ENCODE results near the gene SLC44A3. TPM values are rescaled to one million over a fixed set of nuclear protein-coding genes. Genes with fewer than 3 reads are reported as not detected.

The SLC44A3 gene
- total RNA-seq, 1 donor from 2014 or later = 129 TPM

DNA sequence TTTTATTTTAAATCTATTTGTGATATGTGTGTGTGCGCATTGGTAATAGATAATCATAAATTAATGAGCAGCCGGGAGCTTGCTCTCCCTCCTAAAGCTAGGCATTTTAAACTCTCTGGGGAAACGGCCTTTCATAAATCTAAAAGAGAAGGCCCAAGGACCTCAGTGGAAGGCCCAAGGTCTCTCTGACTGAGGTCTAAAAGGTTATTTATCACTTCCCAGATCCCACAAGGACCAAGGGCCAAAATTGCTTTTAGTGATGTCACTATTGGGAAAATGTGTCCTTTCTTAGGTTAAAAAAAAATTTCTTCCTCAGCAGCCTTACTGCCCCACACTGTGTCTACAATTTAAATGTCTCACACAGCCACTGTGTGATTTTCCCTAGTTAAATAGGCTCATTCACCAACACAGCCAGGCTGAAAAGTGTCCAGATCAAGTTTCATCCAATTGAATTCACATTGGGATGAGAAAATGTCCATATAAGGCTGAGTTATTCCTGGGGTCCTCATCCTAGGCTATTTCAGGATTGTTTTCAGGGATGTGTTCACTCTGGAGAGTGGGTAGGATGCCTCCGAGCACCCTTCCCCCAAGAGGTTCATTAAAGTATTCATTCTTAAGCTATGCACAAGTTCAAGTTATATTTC, 46.1 kb downstream of the SLC44A3 start:
- no peak for DNase-seq
- Mint-ChIP-seq H3K27ac (ENCODE audit: unreplicated experiment) (peak overlapping the region; percentile 86), H3K27me3 (ENCODE audit: unreplicated experiment) (peaks cover 2% of the 10 kb centered on the region), H3K4me3 (ENCODE audit: unreplicated experiment) (peak overlapping the region; percentile 70), H3K36me3 (ENCODE audit: unreplicated experiment) (no peaks in the 10 kb centered on the region), H3K4me1 (ENCODE audit: low read depth, unreplicated experiment) (peaks cover 39% of the 10 kb centered on the region), H3K9me3 (ENCODE audit: unreplicated experiment) (peaks cover 1% of the 10 kb centered on the region)
- TF ChIP-seq, protein P1, sequence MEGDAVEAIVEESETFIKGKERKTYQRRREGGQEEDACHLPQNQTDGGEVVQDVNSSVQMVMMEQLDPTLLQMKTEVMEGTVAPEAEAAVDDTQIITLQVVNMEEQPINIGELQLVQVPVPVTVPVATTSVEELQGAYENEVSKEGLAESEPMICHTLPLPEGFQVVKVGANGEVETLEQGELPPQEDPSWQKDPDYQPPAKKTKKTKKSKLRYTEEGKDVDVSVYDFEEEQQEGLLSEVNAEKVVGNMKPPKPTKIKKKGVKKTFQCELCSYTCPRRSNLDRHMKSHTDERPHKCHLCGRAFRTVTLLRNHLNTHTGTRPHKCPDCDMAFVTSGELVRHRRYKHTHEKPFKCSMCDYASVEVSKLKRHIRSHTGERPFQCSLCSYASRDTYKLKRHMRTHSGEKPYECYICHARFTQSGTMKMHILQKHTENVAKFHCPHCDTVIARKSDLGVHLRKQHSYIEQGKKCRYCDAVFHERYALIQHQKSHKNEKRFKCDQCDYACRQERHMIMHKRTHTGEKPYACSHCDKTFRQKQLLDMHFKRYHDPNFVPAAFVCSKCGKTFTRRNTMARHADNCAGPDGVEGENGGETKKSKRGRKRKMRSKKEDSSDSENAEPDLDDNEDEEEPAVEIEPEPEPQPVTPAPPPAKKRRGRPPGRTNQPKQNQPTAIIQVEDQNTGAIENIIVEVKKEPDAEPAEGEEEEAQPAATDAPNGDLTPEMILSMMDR (IDR thresholded peaks at IDR 0.05; ENCODE audit: partially characterized antibody, unreplicated experiment) = no peak

DNA sequence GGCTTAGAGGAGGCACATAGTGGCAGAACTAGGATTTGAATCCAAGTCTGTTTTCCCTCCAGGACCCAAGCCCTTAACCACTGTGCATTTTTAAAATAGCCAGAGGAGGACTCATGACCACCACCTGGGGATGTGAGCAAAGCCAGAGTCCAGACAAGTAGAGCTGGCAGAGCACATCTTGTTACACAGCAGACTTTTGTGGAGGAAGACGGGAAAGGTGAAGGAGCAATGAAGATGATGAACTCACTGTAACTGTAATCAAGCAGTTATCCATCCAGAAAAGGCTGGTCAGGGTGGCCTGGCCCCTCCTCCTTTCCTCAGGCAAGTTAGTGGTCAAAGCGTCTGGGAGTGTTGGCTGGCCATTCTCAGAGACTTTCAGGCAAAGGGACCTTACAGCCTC, 50.9 kb downstream of the SLC44A3 start:
- H3K9me3 Mint-ChIP-seq (ENCODE audit: unreplicated experiment) = no peaks in the 10 kb centered on the region
- no peaks in the 10 kb centered on the region for H3K27me3 Mint-ChIP-seq (ENCODE audit: unreplicated experiment)
- TF ChIP-seq, protein P1 (IDR thresholded peaks at IDR 0.05; ENCODE audit: partially characterized antibody, unreplicated experiment) = no peak
- no peak overlapping the region for H3K27ac Mint-ChIP-seq (ENCODE audit: unreplicated experiment)
- peaks cover 6% of the 10 kb centered on the region for H3K36me3 Mint-ChIP-seq (ENCODE audit: unreplicated experiment)
- DNase-seq = no peak
- H3K4me1 Mint-ChIP-seq (ENCODE audit: low read depth, unreplicated experiment) = peaks cover 10% of the 10 kb centered on the region
- no peak overlapping the region for H3K4me3 Mint-ChIP-seq (ENCODE audit: unreplicated experiment)

DNA sequence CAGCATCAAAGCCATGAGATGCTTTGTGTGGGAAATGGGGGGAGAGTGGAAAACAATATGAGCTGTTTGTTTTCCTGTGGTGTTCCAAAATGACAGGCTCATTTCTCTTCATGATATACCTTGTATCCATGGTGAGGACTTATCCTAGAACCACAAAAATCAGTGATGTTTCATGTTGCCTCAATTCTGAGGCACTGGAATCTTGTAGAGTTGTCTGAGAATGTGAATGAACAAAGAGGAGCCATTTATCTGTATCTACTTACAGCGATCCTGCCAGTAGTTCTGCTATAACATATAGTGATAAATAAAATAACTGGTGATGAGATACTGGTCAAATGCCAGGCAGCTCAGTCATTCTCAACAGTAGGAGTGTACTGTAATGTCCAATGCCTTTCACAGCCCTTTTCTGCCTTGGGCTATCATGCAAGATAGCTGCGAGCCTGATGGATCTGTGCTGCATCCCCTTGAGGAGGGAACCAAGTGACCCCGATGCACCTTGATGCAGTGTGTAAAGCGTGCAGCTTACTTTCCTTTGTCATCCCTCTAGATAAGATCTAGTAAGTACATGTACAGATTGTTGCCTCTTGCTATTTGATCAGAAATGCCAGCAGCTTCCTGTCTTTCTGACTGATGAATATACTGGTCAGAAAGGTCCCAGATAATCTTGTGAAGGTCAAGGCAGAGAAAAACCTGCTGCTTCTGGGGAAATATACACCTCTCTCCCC, 52.8 kb downstream of the SLC44A3 start:
- DNase-seq = no peak
- peaks cover 7% of the 10 kb centered on the region for H3K9me3 Mint-ChIP-seq (ENCODE audit: unreplicated experiment)
- TF ChIP-seq, protein P1 (IDR thresholded peaks at IDR 0.05; ENCODE audit: partially characterized antibody, unreplicated experiment) = no peak
- H3K27me3 Mint-ChIP-seq (ENCODE audit: unreplicated experiment) = peaks cover 2% of the 10 kb centered on the region
- H3K4me1 Mint-ChIP-seq (ENCODE audit: low read depth, unreplicated experiment) = no peaks in the 10 kb centered on the region
- H3K4me3 Mint-ChIP-seq (ENCODE audit: unreplicated experiment) = no peak overlapping the region
- H3K27ac Mint-ChIP-seq (ENCODE audit: unreplicated experiment) = no peak overlapping the region
- H3K36me3 Mint-ChIP-seq (ENCODE audit: unreplicated experiment) = peaks cover 18% of the 10 kb centered on the region

DNA sequence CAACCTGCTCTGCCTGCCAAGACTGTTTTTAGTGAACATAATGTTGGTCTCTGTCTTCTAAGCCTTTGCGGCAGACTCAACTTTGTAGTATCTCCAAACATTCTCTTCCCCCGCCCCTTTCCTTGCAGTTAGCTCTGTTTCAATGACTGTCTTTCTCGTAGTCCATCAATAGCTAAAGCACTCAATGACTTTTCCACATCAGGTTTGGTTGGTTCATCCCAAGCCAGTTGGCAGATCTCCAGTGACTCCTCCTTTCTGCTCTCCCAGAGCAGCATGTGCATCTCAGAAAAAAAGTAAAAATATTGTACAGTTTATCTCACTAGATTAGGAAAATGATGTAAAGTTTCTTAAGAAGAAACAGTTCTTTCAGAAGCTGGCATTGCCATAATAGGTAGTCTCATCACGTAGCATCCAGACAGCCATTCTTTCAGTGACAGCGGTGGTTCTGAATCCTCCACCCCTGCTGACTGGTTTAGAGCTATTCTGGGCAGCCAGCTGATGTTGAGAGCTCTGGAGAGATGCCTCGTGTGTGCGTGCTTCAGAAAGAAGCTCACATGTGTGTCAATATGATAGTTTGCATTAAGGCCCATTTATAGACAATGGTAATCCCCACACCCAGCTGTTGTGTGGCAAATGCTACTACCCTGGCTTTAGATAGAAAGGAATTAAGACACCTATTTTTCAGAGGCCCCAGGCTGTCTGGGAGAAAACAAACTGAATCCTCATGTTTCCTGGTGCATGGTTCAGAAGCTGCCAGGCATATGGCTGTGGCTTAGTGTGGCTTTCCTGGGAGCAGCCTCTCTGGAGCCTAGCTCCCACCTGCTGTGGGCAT, 53.6 kb downstream of the SLC44A3 start:
- TF ChIP-seq, protein P1 (IDR thresholded peaks at IDR 0.05; ENCODE audit: partially characterized antibody, unreplicated experiment) = no peak
- Mint-ChIP-seq H3K9me3 (ENCODE audit: unreplicated experiment) (peaks cover 7% of the 10 kb centered on the region), H3K4me3 (ENCODE audit: unreplicated experiment) (no peak overlapping the region), H3K27me3 (ENCODE audit: unreplicated experiment) (peaks cover 2% of the 10 kb centered on the region), H3K4me1 (ENCODE audit: low read depth, unreplicated experiment) (no peaks in the 10 kb centered on the region), H3K27ac (ENCODE audit: unreplicated experiment) (no peak overlapping the region), H3K36me3 (ENCODE audit: unreplicated experiment) (peaks cover 21% of the 10 kb centered on the region)
- DNase-seq = no peak
